ENCODE data around the gene RGS7.
"Not testable (repeated sequence)": the region's sequence is repeated elsewhere in the genome, so short reads cannot be mapped to it uniquely, and the experiment has no call there.

RGS7 gene

DNA sequence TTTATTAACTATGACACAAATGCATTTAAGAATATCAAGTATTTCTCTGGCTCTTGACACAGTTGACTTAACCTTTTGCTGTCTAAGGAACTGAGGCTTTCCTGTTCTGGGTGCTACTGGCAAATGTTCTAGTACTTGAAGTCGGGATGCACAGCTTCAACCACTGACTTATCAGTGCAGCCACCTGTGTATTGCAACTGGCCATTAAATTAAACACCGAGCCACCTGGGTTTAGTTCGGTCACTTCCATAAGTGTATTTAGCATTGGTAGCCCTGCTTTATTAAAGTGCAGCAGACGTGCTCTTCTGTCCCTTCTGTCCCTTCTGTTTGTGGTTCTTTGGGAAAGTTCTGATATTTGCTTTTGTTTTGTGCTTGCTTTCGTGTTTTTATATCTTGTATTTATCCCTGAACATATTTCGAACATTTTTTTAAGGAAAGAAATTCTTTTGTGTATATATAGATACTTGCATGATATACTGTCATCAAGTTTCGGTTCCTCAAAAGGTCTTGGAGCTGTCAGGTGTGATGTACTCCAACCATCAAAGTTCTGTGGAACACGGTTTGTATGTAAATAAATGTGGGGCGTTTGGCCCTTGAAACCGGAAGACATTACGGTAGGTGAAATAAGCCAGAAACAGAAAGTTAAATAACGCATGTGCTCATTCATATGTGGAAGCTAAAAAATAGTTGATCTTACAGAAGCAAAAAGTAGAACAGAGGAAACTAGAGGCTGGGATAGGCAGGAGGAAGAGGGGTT lies 447.1 kb downstream of the RGS7 start:
- H3K9me3 ChIP-seq (ENCODE audit: control insufficient read depth, low read length): no peaks in the 10 kb centered on the region
- H3K4me3 ChIP-seq (ENCODE audit: extremely low read depth, insufficient read depth, low read length, poor library complexity, severe bottlenecking): no peak overlapping the region
- no peaks in the 10 kb centered on the region for H3K4me1 ChIP-seq (ENCODE audit: control insufficient read depth, insufficient read depth, low read length, poor library complexity, severe bottlenecking)
- H3K27ac ChIP-seq (ENCODE audit: low read depth, low read length, severe bottlenecking): no peak overlapping the region
- H3K36me3 ChIP-seq (ENCODE audit: control insufficient read depth, insufficient read depth, low read length): no peaks in the 10 kb centered on the region
- WGBS, 2 experiments (ENCODE audit: insufficient coverage in 2 of 2): 91 to 92% methylated on average over 9 to 10 of the region's 12 CpGs

DNA sequence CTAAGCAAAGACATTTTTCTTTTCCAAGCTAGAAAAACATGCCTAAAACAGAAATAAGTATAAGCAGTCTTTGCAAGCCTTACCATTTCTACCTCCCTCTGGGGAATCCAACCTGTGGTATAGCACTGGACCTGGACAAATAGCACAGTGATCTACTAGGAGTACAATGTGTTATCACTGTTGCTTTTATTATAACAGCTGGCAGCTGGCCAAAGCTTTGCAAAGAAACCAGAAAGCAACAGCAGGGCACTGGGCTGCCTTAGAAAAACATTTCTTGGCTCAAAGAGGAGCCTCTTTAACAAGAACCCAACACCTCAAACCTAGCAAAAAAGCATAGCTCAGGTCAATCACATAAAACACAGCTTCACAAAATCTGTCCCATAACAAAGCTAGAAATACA lies 450.5 kb downstream of the RGS7 start:
- Histone ChIP-seq H3K36me3 (ENCODE audit: control insufficient read depth, insufficient read depth, low read length) (no peaks in the 10 kb centered on the region), H3K27ac (ENCODE audit: low read depth, low read length, severe bottlenecking) (no peak overlapping the region), H3K4me3 (ENCODE audit: extremely low read depth, insufficient read depth, low read length, poor library complexity, severe bottlenecking) (no peak overlapping the region), H3K9me3 (ENCODE audit: control insufficient read depth, low read length) (no peaks in the 10 kb centered on the region), H3K4me1 (ENCODE audit: control insufficient read depth, insufficient read depth, low read length, poor library complexity, severe bottlenecking) (no peaks in the 10 kb centered on the region)

DNA sequence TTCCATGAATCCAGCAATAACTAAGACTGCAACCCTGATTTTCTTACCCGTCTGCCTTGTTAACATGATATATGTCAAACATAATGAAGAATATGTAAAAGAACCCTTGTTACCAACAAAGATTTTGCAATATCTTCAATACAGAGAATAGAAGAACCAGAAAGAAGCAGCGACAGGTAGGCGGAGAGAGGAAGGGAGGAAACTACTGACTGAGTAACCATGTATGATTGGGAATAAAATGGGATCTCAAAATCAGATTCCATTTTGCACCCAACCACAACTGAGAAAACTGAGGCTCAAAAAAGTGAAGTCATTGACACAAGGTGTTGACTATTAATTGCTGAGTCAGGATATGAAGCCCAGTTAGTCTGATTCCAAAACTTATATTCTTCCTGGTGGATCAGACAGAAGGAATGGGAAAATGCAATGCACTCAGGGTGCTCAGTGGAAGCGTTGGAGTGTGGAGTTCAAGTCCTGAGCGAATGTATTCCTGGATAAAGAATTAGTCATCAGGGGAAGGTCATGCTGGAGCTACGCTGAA lies 451.7 kb downstream of the RGS7 start:
- Histone ChIP-seq H3K4me3 (ENCODE audit: extremely low read depth, insufficient read depth, low read length, poor library complexity, severe bottlenecking) (no peak overlapping the region), H3K36me3 (ENCODE audit: control insufficient read depth, insufficient read depth, low read length) (no peaks in the 10 kb centered on the region), H3K27ac (ENCODE audit: low read depth, low read length, severe bottlenecking) (no peak overlapping the region), H3K9me3 (ENCODE audit: control insufficient read depth, low read length) (no peaks in the 10 kb centered on the region), H3K4me1 (ENCODE audit: control insufficient read depth, insufficient read depth, low read length, poor library complexity, severe bottlenecking) (no peaks in the 10 kb centered on the region)
- WGBS, 2 experiments (ENCODE audit: insufficient coverage in 2 of 2): 90 to 100% methylated on average over 3 of the region's 6 CpGs

DNA sequence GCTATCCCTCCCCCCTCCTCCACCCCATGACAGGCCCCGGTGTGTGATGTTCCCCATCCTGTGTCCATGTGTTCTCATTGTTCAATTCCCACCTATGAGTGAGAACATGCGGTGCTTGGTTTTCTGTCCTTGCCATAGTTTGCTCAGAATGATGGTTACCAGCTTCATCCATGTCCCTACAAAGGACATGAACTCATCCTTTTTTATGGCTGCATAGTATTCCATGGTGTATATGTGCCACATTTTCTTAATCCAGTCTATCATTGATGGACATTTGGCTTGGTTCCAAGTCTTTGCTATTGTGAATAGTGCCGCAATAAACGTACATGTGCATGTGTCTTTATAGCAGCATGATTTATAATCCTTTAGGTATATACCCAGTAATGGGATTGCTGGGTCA lies 461.6 kb downstream of the RGS7 start:
- H3K27ac ChIP-seq (ENCODE audit: low read depth, low read length, severe bottlenecking); H3K4me3 ChIP-seq (ENCODE audit: extremely low read depth, insufficient read depth, low read length, poor library complexity, severe bottlenecking); H3K36me3 ChIP-seq (ENCODE audit: control insufficient read depth, insufficient read depth, low read length); H3K4me1 ChIP-seq (ENCODE audit: control insufficient read depth, insufficient read depth, low read length, poor library complexity, severe bottlenecking); H3K9me3 ChIP-seq (ENCODE audit: control insufficient read depth, low read length): not testable (repeated sequence)
- WGBS, 2 experiments (ENCODE audit: insufficient coverage in 2 of 2): 90 to 100% methylated on average over 2 of the region's 4 CpGs

DNA sequence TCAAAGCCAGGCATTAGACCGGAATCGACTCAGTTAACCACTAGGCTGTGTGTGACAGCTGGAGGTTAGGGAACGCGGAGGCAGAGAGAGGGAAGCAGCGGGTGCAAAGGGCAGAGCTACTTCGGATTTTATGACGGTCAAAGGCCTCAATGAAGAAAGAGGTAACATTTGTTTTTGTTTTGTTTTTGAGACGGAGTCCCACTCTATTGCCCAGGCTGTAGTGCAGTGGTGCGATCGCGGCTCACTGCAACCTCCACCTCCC lies 468.3 kb downstream of the RGS7 start:
- WGBS, 2 experiments (ENCODE audit: insufficient coverage in 2 of 2): 88 to 96% methylated on average over 11 of the region's 11 CpGs
- Histone ChIP-seq H3K36me3 (ENCODE audit: control insufficient read depth, insufficient read depth, low read length) (no peaks in the 10 kb centered on the region), H3K27ac (ENCODE audit: low read depth, low read length, severe bottlenecking) (no peak overlapping the region), H3K4me3 (ENCODE audit: extremely low read depth, insufficient read depth, low read length, poor library complexity, severe bottlenecking) (no peak overlapping the region), H3K4me1 (ENCODE audit: control insufficient read depth, insufficient read depth, low read length, poor library complexity, severe bottlenecking) (no peaks in the 10 kb centered on the region), H3K9me3 (ENCODE audit: control insufficient read depth, low read length) (no peaks in the 10 kb centered on the region)

DNA sequence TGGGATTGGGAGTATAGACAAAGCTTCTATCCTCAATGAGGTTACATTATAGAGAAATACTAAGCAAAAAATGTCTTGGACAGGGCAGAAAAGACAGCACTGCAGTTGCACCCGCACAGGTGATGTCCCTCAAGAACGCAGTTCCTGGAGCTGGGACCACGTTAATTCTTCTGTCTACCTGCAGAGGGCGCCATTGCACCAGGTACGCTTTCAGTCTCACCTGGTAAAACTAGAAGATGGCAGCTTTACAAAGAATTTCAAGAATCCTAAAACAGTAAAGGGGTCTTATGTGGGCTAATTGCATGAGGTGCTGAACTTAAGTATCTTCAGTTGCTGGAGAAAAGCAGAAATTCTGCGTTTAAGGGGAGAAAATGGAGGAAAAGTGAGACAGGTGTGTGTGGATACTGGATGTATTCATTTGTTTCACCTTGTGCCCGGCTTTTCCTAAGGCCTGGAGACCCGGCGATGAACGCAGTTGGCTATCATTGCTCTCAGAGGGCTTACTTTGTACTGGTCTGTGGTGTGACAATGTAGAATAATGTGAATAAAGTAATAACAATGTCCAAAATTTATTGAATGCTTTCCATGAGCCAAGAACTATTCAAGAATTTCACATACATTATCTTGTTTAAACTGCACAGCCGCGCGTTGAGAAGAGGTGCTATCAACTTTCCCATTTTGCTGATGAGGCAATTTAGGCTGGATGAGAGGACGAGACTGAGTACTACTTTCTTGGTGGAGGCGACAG lies 468.8 kb downstream of the RGS7 start:
- Histone ChIP-seq H3K4me3 (ENCODE audit: extremely low read depth, insufficient read depth, low read length, poor library complexity, severe bottlenecking) (no peak overlapping the region), H3K4me1 (ENCODE audit: control insufficient read depth, insufficient read depth, low read length, poor library complexity, severe bottlenecking) (no peaks in the 10 kb centered on the region), H3K36me3 (ENCODE audit: control insufficient read depth, insufficient read depth, low read length) (no peaks in the 10 kb centered on the region), H3K27ac (ENCODE audit: low read depth, low read length, severe bottlenecking) (no peak overlapping the region), H3K9me3 (ENCODE audit: control insufficient read depth, low read length) (no peaks in the 10 kb centered on the region)
- 44 to 51% methylated on average over 6 to 11 of the region's 15 CpGs for WGBS, 2 experiments (ENCODE audit: insufficient coverage in 2 of 2)

DNA sequence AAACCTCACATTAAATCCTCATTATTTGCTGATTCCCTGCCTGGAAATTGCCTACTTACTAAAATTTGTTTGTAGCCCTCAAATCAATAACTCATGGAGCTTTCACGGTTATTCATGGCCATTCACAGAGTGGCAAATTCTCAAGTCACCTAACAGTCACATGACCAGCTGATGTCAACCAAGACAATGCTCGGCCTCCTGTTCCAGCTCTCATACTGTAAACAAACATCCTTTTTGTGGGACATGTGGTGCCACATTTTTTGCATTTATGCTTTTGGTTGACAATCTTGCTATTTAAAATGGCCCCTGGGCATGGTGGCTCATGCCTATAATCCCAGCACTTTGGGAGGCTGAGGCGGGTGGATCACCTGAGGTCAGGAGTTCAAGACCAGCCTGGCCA lies 473.5 kb downstream of the RGS7 start:
- no peaks in the 10 kb centered on the region for H3K9me3 ChIP-seq (ENCODE audit: control insufficient read depth, low read length)
- H3K4me1 ChIP-seq (ENCODE audit: control insufficient read depth, insufficient read depth, low read length, poor library complexity, severe bottlenecking): no peaks in the 10 kb centered on the region
- no peak overlapping the region for H3K27ac ChIP-seq (ENCODE audit: low read depth, low read length, severe bottlenecking)
- no peaks in the 10 kb centered on the region for H3K36me3 ChIP-seq (ENCODE audit: control insufficient read depth, insufficient read depth, low read length)
- 86 to 96% methylated on average over 1 to 3 of the region's 3 CpGs for WGBS, 2 experiments (ENCODE audit: insufficient coverage in 2 of 2)
- no peak overlapping the region for H3K4me3 ChIP-seq (ENCODE audit: extremely low read depth, insufficient read depth, low read length, poor library complexity, severe bottlenecking)

DNA sequence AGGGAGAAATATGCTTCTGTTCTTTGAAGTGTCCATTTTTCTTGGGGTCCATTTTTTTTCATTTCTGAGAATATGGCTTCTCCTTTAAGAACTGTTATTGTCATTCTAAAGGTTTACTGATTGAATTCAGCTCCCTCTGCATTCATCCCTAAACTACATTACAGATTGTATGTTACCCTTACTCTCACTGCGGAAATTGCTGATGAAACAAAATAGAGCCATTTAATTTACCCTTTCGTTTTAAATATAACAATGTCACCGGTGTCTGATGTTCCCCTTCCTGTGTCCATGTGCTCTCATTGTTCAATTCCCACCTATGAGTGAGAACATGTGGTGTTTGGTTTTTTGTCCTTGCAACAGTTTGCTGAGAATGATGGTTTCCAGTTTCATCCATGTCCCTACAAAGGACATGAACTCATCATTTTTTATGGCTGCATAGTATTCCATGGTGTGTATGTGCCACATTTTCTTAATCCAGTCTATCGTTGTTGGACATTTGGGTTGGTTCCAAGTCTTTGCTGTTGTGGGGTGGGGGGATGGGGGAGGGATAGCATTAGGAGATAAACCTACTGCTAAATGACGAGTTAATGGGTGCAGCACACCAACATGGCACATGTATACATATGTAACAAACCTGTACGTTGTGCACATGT lies 474.2 kb downstream of the RGS7 start:
- not testable (repeated sequence) for H3K4me3 ChIP-seq (ENCODE audit: extremely low read depth, insufficient read depth, low read length, poor library complexity, severe bottlenecking); H3K36me3 ChIP-seq (ENCODE audit: control insufficient read depth, insufficient read depth, low read length); H3K9me3 ChIP-seq (ENCODE audit: control insufficient read depth, low read length); H3K4me1 ChIP-seq (ENCODE audit: control insufficient read depth, insufficient read depth, low read length, poor library complexity, severe bottlenecking); H3K27ac ChIP-seq (ENCODE audit: low read depth, low read length, severe bottlenecking)
- WGBS, 2 experiments (ENCODE audit: insufficient coverage in 2 of 2): 100% methylated on average over 2 of the region's 6 CpGs; no CpG with 5 or more reads in 1 of the 2 experiments

DNA sequence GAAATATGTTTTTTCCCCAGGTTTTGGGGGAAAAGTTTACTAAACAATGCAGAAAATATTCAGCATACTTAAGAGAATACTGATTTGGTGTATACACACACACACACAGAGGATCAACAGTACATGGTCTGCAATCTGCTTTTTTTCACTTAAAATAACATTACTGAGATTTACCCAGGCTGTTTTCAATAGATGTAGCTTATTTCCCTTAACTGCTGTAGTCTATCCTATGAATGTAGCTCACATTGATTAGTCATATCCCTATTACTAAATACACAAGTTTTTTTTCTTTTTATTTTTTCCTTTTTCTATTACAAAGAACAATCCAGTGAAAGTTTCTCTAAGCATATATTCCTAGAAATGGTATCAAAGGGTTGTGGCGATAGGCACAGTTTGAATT lies 478.4 kb downstream of the RGS7 start:
- 100% methylated on average over 1 of the region's 1 CpG for WGBS, 2 experiments (ENCODE audit: insufficient coverage in 2 of 2)
- no peaks in the 10 kb centered on the region for H3K36me3 ChIP-seq (ENCODE audit: control insufficient read depth, insufficient read depth, low read length)
- no peak overlapping the region for H3K27ac ChIP-seq (ENCODE audit: low read depth, low read length, severe bottlenecking)
- no peaks in the 10 kb centered on the region for H3K4me1 ChIP-seq (ENCODE audit: control insufficient read depth, insufficient read depth, low read length, poor library complexity, severe bottlenecking)
- H3K4me3 ChIP-seq (ENCODE audit: extremely low read depth, insufficient read depth, low read length, poor library complexity, severe bottlenecking): no peak overlapping the region
- peaks cover 6% of the 10 kb centered on the region for H3K9me3 ChIP-seq (ENCODE audit: control insufficient read depth, low read length)

DNA sequence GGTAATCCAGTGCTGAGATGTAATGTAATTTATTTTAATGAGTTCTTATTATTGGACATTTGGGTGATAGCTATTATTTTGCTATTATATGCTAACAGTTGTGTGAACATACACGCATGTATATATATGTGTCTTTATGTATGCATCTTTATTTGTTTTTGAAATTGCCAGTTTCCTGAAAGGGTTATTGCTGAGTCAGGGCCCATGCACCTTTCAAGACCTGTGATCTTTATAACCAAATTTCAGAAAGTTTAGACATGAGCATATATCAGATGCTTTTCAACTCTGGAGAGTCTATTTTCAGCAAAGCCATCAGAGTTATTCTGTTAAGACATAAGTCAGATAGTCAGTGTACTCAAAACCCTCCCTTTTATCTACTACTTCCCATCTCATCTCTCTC lies 479.4 kb downstream of the RGS7 start:
- WGBS, 2 experiments (ENCODE audit: insufficient coverage in 2 of 2): 100% methylated on average over 1 of the region's 1 CpG; no CpG with 5 or more reads in 1 of the 2 experiments
- no peaks in the 10 kb centered on the region for H3K36me3 ChIP-seq (ENCODE audit: control insufficient read depth, insufficient read depth, low read length)
- no peak overlapping the region for H3K27ac ChIP-seq (ENCODE audit: low read depth, low read length, severe bottlenecking)
- peaks cover 6% of the 10 kb centered on the region for H3K9me3 ChIP-seq (ENCODE audit: control insufficient read depth, low read length)
- no peak overlapping the region for H3K4me3 ChIP-seq (ENCODE audit: extremely low read depth, insufficient read depth, low read length, poor library complexity, severe bottlenecking)
- H3K4me1 ChIP-seq (ENCODE audit: control insufficient read depth, insufficient read depth, low read length, poor library complexity, severe bottlenecking): no peaks in the 10 kb centered on the region

DNA sequence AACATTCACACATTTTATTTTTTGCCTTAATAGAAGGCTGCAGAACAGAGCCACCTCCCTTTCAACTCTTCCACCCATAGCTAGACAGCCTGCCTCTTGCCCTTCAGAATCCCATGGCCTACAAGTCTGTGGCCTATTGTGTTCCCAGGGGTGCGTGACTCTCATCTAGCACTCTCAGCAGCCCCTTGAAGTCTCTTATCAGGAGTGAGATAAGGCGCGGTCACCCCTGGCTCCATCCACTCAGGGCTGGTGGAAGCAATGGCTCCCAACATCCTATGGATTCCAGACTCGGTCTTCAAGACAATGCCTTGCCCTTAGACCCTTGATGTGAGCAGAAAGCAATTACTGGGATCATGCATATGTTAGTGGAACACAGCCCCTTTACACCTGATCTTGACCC lies 480.9 kb downstream of the RGS7 start:
- Histone ChIP-seq H3K36me3 (ENCODE audit: control insufficient read depth, insufficient read depth, low read length) (no peaks in the 10 kb centered on the region), H3K27ac (ENCODE audit: low read depth, low read length, severe bottlenecking) (no peak overlapping the region), H3K4me3 (ENCODE audit: extremely low read depth, insufficient read depth, low read length, poor library complexity, severe bottlenecking) (no peak overlapping the region), H3K4me1 (ENCODE audit: control insufficient read depth, insufficient read depth, low read length, poor library complexity, severe bottlenecking) (no peaks in the 10 kb centered on the region), H3K9me3 (ENCODE audit: control insufficient read depth, low read length) (peaks cover 6% of the 10 kb centered on the region)
- 75 to 86% methylated on average over 1 to 4 of the region's 4 CpGs for WGBS, 2 experiments (ENCODE audit: insufficient coverage in 2 of 2)
